Jurkat, Clone E6-1 (cell line): Measurements from ENCODE around the gene JAG2.

Source experiments
- DNase-seq: peaks from one replicate; pipeline ENCODE4 v3.0.0-alpha.2; 2011; ENCODE audit warnings: low read depth, low spot score
- H3K4me3 ChIP-seq: 2 replicates; pipeline ENCODE4 v1.5.1; 2011; ENCODE audit warnings: mild to moderate bottlenecking, low read length, control low read depth, moderate library complexity

Gene JAG2

DNA sequence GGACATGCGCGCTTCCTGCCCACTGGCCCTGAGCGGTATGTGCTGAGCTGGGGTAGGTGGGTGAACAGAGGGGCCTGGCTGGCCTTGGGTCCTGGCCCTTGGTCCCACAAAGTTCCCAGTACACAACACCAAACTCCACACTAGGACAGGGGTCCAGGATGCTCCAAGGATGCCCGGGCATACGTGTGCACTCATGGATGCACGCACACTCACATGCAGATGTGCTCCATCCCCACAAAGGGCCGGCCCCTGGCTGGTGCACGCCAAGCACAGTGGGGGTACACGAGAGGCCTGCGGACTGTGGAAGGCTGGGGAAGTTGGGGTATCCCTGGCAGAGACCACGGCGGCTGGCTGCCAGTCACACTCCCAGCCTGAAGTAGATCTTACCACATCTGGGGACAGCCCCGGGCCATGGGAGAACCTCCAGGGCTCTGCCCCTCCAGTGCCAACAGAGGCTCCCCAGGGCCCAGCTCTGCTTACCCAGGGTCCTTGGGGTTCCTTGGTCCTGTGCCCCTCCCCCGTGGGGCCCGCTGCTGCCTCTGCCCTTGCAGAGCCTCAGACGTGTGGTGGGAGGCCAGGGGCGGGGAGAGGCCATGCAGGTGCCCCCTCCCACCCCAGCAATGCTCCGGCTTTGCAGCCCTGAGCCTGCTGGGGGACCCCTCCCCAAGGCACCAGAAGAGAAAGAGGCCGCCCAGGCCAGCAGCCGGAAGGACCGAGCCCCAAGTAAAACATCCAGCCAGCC lies 36.5 kb upstream of the JAG2 start:
- H3K4me3 ChIP-seq = no peak overlapping the region
- no peak for DNase-seq

DNA sequence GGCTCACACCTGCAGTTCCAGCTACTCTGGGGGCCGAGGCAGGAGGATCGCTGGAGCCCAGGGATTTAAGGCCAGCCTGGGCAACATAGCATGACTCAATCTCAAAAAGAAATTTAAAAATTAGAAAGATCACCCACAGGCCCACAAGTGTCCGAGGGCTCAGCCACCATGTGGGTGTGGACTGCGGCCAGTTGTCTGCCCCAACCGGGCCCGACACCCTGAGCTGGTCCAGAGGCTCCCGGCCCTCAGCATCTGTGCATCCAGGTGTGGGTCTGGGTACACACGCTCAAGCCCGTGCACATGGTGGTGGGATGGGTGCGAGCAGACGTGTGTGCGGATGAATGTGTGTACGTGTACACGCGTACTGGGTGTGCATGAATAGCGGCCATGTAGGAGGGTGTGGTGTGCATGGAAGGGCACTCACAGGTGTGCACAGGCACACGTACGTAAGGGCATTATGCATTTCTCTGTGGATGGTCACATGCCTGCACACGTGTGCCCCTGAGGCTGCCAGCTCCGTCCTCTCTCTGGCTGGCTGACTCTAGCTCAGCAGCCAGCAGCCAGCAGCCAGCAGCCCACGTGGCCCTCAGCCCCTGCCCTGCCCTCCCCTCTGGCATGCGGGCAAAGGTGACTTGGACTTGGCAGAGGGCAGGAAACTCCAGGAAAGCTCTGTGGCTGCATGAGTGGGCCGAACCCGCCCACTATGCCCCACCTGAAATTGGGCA lies 35.8 kb upstream of the JAG2 start:
- no peak for DNase-seq
- H3K4me3 ChIP-seq = no peak overlapping the region

DNA sequence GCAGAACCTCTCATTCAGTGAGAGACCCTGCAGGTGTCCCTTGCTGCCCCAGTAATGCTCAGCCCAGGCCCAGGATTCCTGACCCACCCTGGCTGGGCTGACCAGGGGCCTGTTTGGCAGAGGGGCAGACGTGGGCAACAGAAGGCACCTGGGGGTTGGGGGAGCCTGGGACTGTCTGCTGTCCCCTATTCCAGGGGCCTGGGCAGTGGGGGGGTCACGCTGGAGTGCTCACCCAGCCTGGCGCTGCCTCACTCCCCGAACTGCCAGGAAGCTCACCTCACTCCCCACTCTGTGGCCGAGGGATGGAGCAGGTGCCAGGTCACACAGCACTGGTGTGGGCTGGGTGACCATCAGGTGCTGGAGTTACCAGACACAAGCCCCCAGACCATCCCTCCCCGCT lies 35.1 kb upstream of the JAG2 start:
- no peak overlapping the region for H3K4me3 ChIP-seq
- DNase-seq = no peak

DNA sequence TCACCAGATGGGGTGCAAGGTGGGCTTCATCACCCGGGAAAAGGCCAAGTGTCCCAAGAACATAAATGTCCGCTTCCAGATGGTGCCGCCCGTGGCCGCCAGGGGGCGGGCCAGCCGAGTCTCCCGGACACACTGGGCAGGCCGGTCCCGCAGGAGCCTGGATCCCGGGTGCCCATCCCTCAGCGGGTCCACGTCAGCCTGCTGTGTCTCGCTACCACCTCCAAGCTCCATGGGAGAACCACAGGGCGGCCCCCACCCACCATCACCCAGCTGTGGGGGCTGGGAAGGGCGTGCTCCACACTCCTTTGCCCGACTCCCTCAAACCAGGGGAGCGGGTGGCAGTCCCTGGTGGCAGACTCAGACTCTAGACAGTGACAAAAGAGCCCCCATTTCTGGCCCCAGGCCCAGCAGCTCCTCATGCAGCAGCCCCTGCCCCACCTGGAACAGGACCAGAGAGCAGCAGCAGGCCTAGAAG lies 34.5 kb upstream of the JAG2 start:
- no peak for DNase-seq
- H3K4me3 ChIP-seq = no peak overlapping the region

DNA sequence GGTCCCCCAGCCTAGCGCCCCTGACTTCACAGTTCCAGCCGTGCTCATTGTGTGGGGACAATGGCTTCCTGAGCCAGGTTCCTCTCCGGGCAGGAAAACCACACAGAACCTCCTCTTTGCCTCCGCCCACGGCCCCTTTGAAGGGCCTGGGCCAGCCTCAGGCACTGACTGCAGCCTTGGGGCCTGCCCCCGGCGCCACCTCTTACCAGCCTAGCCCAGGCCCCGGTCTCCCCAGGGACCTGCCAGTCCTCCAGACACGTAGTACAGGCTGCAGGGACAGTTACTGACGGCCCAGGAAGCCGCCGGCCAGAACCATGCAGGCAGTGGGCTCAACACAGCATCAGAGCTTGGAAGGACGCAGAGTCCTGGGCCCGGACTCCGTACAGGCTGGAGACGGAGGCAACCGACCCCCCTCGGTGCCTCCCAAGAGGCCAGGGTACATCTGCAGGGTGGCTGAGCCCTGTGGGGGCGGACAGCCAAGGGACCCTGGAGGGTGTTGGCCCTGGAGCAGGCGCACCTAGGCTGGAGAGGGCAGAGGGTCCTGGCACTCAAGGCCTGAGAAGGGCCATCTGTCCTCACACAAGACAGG lies 33.4 kb upstream of the JAG2 start:
- H3K4me3 ChIP-seq = no peak overlapping the region
- DNase-seq = no peak

DNA sequence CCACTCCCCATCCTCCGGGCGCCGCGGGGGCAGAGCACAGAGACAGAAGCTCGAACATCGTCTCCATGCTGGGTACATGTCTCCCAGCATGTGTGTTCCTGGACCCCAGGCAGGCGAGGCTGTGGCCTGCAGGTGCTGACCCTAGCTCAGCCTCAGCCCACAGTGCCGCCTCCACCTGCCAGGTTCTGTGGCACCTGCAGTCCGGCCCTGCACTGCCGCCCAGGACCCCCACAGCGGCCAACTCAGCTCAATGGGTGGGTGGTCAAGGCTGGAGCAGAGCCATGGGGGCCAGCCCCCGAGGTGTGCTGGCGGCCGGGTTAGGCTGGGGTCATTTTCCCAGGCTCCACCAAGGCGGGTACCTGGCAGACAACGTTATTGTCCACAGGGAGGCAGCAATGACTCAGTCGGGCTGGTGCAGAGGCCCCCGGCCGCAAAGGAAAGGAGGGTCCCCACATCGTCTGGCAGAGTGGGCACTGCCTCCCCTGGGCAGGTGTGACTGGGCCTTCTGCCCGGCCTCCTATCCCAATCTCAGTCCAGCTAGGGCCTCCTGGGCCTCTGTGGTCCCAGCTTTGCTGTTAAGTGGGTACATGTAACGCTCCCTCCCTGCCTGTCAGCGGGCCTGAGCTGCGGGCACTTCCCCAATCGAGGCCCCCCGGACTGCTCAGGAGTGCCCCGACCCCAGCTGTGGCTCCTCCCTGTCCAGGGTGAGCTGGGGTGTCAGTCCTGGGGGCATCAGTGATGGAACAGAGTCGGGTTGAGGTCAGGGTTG lies 32.8 kb upstream of the JAG2 start:
- DNase-seq = no peak
- H3K4me3 ChIP-seq = no peak overlapping the region

DNA sequence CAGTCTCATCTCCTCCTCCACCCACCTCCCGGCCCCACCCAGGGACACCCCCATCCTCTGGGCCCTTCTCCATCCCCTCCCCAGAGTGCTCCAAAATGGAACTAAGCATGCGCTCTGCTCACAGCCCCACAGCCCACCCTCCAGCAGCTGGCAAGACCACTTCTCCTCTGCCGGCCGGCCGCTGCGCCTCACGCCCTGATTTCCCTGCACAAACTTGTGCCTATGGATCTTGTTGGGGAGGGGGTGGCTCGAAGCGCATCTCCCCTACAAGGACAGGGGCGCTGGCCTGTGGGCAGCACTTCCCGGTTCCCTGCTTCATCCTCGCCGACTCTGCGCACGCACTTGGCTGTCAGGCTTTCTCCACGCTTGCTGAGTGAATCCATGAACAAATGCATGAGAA lies 32.1 kb upstream of the JAG2 start:
- H3K4me3 ChIP-seq = no peak overlapping the region
- no peak for DNase-seq

DNA sequence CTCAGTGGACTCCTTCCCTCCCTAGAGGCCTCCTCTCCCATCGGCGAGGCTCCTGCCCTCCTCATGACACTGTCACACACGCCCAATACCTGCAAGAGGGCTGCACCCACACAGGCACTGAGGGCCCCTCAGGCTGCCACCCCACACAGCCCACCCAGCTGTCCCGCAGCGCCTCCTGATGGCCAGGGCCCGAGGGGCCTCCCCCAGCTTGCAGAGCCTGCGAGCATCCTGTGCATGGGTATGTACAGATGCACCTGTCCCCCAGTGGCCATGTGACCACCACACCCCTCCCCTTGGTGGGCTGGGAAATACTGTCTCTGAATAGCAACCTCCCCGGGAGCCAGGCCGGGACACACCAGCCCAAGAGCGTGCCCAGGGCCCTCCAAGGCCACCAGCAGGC lies 31.5 kb upstream of the JAG2 start:
- no peak for DNase-seq
- H3K4me3 ChIP-seq = no peak overlapping the region

DNA sequence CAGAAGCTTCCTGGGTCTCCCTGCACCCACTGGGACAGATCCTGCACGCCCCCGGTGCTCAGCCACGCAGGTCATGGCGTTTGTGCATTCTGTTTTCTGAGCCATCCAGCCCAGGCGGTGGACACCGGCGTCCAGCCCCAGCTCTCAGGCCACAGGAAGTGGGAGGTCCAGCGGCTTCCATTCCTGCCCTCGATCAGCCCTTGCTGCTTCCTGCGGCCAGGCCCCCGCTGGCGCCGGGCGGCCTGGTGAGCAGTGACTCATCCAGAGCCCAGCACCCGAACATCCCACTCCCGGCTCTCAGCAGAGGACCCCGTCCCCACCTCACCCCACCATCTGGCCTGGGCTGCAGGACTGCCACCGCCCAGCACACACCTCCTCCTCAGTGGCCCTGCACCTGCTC lies 30.5 kb upstream of the JAG2 start:
- DNase-seq = no peak

DNA sequence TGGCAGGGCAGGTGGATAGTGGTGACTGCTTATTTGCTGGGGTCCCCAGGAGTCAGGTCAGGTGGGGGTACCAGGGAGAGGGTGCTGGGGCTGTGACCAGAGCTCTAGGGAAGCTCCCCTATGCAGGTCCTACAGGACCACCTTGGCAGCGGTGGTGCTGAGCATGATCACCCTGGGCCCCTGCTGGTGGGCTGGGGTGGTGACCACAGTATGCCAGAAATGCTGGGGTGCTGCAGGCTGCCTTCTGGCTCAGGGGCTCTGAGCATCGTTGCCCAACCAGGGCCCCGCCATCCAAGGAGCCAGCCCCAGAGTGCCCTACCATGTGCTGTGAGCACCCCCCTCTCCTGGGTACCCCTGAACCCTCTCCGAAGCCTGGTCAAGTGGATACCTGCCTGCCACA lies 30.0 kb upstream of the JAG2 start:
- no peak for DNase-seq
- no peak overlapping the region for H3K4me3 ChIP-seq

More for the DNA sequence above, 30.5 kb upstream of the JAG2 start:
- H3K4me3 ChIP-seq = no peak overlapping the region

DNA sequence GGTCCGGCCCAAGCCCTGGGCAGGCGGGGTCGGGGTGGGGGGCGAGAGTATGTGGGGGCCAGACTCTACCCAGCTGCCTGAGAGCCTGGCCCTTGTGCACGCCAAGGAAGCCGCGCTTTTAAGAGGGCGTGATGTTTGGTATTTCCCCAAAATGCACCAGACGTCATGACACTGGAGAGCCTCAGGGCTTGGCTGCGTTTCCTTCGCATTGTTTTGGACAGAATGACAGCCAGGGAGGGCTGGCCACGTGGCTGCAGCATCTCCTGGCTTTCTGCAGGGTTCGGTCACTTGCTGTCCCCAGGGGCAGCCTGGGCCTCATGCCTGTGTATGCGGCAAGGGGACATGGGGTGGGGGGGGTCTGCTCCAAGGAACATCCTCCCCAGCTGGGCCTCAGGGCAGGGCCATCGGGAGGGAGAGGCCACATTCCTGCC lies 28.6 kb upstream of the JAG2 start:
- no peak overlapping the region for H3K4me3 ChIP-seq

DNA sequence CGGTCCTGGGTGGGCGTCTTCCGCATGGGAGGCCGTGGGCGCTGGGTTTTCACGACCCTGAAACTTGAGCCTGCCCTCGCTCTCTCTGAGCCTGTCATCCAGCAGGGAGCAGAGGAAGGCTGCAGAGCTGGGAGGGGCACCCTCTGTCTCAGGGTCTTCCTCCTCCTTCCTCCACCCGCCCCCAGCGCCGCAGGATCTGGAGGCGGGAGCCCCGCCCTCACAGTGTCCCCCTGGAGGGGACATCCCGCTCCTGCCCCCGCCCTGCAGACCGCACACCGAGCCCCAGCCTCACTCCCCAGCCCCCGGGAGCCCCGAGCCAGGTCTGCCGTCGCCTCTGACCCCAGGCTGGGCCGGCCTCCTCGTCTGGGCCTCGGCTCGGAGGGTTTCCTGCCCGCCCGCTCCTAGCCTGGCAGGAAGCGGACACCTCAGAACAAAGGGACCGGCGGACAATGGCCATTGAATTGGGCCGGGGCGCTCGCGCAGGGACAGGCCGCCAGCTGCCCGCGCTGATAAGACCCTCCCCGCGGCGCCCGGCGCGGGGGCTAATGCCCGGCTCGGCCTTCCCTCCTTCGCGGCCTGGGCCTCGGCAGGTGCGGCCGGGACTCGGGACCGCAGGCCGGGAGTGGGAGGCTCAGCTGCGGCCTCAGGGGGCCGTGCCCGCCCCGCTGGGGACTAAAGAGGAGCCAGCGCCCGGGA lies 27.8 kb upstream of the JAG2 start:
- no peak for DNase-seq
- no peak overlapping the region for H3K4me3 ChIP-seq

More for the DNA sequence above, 28.6 kb upstream of the JAG2 start:
- no peak for DNase-seq

DNA sequence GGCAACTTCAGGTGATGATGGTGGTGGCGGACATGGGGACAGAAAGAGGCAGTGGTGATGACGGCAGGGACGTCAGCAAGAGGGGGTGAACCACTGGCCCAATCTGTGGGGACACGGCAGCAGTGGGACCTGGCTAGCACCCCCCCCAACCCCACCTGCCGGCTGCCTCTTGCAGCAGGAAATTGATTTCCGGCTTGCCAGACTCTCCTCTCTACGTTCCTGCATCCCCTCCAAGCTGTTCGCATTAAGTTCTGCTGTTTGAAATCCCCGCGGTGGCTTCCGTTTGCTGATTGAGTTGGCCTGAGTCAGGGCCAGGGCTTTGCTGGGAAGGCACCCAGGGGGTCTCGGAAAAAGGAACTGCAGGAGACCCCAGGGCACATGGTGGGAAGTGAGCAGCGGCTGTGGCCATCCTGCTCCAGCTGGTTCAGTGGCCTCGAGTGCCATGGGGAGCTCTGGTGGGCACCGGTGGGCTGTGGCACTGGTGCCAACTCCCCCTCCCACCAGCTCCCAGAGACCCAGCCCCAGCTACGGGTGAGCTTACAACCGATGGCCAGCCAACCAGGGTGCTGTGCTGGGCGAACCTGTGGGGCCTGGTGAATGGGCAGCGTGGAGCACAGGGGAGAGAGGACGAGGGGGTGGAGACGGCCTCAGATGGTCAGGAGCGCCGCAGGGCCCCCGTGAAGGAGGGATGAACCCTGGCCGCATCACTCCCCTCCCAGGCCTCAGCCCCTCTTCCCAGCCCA lies 27.1 kb upstream of the JAG2 start:
- no peak overlapping the region for H3K4me3 ChIP-seq
- peak; percentile 57 for DNase-seq

DNA sequence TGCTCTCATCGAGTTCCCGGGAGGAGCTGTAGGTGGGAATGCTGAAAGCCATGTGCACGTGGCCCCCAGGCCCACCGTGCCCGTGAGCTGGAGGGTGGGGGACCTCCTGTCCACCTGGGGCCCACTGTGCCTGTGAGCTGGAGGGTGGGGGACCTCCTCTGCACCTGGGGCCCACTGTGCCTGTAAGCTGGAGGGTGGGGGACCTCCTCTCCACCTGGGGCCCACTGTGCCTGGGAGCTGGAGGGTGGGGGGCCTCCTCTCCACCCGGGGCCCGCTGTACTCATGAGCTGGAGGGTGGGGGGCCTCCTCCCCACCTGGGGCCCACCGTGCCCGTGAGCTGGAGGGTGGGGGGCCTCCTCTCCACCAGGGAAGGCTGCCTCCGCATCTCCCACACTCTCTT lies 26.5 kb upstream of the JAG2 start:
- H3K4me3 ChIP-seq = no peak overlapping the region
- no peak for DNase-seq

DNA sequence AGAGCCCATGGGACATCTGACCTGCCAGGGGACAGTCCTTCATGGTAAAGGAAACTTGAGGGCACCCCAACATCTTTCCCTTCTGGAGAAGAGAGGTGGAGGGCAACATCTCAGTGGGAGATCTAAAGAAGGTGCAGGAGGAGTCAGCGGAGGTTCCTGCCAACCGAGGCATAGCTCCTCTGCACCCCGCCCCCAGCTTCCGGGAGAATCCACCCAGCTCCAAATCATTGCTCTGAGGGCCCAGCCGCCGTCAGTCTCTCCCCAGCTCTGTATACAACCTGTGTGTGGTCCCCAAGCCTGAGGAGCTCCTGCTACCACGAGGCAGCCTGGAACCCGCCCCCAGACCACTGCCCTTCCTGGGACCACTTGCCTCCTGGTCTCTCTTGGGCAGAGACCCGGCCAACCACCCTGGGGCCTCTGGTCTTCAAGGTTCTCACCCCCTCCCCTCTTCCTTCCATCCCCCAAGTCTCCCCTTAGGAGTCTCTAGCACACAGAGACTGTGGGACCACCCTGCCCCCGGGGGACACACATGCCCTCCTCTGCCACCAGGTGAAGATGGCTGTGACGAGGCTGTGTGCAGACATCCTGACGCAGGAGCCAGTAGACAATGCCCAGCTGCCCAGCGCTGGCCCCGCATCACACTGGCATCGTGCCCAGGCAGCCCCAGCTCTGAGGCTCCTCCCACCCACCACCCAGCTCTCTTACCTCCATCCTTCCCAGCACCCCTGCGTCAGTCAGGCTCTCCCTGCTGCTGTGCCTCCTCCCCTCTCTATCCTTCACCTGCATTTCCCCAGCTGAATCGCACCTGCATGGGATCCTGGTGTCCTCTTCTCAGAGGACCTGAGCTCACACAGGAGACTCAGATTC lies 25.6 kb upstream of the JAG2 start:
- peak; percentile 50 for DNase-seq
- no peak overlapping the region; the same call in none of the 2 replicates for H3K4me3 ChIP-seq

DNA sequence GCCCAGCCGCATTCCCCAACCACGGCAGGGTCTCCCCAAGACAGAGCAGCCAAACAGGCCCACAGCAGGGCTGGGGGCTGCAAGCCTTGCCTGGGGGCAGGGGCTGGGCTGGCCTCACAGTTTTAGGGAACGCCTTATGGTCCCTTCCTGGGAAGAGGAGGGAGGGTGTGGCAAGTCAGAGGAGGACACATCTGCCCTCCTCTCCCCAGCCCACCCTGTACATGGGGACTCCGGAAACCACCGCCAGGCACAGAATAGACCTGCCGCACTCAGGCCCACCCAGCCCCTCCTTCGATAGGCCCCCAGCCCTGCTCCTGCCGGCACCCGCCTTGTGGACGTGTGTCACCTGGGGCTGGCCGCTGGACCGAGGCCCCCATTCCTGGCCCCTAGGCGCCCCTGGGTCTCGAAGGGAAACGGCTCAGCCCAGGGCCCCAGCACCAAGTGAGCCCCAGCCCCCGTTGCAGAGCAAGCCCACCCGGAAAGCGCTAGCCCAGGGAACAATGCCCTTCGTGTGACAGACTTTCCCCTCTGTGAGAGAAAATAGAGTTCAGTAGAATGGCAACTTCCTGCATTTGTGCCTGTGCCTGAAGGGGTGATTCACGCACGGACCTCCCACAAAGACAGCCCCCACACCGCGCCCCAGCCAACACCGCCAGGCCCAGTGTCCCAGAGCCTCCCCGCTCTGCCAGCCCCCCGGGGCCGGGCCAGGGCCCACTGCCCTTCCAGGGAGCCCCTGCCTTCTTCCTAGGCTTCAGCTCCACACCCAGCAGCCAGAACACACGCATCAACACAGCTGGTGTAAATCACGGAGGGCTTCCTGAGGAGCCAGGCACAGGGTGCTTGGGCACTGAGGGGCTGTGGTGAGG lies 24.5 kb upstream of the JAG2 start:
- no peak overlapping the region for H3K4me3 ChIP-seq
- no peak for DNase-seq
